HG02588 (cell line): Measurements from ENCODE around the gene ZSCAN5C.
"Not testable (repeated sequence)": the region's sequence is repeated elsewhere in the genome, so short reads cannot be mapped to it uniquely, and the experiment has no call there.

ENCODE experiments used
- ATAC-seq: cut with Tn5 transposase; IDR thresholded peaks from one replicate; pipeline ENCODE4 v1.9.1; 2021; ENCODE audit warnings: mild to moderate bottlenecking, moderate library complexity; ENCODE audit not compliant: unreplicated experiment

ZSCAN5C gene

GRCh38 chr19:56191711-56192110 lies 10.4 kb upstream of the ZSCAN5C start:
- no peak for ATAC-seq

GRCh38 chr19:56193981-56194640 lies 8.0 kb upstream of the ZSCAN5C start:
- no peak for ATAC-seq

DNA sequence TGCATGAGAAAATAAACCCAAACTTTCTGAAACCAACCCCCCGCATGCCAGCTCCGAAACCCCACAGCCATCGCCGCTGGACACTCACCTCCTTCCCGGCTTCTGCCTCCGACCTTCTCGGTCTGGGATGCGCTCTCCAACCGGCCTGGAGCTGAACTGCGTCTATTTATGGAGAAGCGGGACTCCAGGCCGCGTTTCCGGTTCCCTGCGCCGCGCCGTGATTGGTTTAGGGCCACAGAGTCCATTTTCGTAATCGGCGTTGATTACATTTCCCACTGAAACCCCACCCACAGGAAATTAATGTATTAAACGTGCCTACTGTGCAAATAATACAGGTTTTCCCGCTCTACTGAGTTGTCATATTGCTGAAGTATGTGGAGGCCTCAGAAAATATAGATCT lies 4.4 kb upstream of the ZSCAN5C start, which contains the start of gene ZSCAN5B:
TSS of gene ZSCAN5B (minus strand) at position 138 of the 400 bp plus-strand sequence. CDS start 4,731 bp downstream, outside the sequence.
- not testable (repeated sequence) for ATAC-seq

DNA sequence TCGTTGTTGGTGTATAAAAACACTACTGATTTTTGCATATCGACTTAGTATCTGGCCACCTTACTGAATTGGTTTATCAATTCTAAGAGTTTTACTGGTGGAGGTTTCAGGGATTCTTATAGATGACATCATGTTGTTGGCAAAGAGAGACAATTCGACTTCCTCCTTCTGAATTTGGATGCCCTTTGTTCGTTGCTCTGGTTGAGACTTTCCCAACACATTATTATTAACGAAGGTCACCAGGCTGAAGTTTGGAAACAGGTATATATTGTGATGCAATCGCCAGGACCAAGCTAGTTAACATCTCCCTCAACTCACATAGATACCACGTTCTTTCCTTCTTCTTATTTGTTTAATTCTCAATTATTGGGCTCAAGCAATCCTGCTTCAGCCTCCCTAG lies 2.4 kb upstream of the ZSCAN5C start:
- no peak for ATAC-seq

DNA sequence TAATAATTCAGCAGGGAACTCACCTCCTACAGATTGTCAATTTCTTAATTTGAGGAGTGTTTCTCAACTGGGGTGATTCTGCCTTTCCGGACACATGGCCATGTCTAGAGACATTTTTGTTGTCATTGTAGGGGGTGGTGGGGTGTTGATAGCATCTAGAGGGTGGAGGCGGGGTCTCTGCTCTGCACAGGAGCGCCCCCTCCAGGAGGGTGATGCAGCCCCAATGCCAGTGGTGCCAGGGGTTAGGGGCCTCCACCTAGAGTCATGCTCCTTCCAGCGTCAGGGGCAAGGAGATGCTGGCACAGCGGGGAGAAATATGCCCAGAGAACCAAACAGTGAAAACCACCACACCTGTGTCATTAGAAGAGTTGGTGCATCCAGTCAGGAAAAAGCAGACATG lies 5.5 kb downstream of the ZSCAN5C start:
- ATAC-seq: not testable (repeated sequence)

DNA sequence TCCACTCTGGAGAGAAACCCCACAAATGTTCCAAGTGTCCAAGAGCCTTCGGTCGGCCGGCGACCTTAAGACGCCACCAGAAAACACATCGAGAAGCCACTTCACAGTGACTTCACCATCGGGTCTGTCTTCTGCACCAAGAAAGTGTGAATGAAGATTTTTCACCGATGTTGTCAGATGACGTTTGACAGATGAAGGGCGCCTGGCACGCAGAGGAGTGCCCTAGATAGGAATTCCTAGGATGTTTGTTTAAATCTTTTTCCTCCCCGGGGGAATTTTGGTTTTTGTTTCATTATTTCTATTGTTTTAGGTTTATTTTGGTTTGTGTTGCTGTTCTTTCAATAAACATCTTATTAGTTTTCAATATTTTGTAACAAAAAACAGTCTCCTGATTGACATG lies 7.0 kb downstream of the ZSCAN5C start:
- no peak for ATAC-seq

DNA sequence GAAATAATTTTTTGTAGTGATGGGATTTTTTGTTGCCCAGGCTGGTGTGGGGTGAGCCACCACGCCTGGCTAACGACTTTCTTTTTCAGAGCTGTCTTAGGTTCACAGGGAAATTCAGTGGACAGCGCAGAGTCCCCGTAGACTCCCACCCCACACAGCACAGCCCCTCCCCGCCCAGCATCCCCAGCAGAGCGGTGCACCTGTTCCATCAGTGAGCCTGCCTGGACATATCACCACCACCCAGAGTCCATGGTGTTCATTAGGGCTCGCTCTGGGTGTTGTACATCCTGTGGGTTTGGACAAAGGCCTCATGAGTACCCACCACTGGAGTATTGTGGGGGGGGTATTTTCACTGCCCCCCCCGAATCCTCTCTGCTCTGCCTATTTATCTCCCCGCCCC lies 8.0 kb downstream of the ZSCAN5C start:
- ATAC-seq: not testable (repeated sequence)

- ATAC-seq: no peak
Measured at GRCh38 chr19:56211718-56212117, 9.6 kb downstream of the ZSCAN5C start.

DNA sequence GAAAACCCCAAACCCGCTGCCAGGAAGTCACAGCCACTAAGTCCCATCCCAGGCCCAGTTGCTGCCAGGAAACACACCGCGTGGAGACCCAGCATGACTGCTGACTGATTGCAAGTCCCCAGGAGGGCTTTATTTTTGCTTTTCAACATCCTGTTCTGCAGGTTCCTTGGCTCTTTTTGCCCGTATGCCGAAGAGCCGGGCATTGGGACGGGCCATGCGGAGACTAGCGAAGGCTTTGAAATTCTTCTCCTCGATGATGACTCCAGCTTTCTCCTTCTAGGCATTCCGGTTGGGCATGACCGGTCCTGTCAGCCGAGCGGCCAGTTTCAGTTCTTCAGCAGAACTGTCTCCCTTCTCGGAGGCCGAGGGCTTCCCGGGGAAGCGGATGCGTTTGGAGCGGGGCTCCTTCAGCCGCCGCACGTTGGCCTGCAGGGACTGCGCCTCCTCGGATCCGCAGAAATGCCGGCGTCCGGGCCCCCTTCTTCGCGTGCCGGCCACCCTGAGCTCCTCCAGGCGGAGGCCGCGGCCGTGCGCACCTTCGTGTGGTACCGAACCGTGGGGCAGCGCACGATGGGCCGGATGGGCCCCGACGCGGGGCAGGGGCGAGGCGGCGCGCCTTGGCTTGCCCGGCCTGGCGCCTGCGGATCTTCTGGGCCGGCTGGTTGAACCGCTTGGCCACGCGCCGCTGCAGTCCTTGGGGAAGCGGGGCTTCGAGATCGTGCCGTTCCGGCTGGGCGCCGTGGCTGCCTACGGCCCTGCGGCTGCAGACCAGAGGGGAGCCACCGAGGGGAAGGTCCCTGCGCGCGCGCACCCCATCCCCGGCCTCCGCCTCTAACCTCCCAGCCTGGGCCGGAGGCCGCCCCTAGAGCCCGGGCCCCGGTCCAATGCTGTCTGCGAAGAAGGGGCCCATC lies 15.2 kb downstream of the ZSCAN5C start:
- ATAC-seq: no peak

DNA sequence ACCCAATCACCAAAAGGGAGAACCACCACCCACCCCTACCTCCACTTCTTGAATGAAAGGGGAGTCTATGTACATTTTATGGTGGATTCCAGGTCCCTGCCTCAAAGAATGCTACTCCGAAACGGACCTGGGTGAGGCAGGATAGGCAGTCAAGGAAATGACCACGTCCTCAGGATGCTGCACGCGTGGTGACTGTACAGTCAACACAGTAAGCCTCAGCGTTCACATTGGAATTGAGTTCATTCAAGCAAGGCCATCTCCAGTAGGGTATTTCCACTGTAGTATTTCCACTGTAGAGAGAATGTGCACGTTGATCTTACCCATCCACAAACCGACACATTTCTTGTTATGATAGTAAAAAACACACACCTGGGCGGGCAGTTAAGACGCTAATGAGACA lies 16.9 kb downstream of the ZSCAN5C start:
- no peak for ATAC-seq

DNA sequence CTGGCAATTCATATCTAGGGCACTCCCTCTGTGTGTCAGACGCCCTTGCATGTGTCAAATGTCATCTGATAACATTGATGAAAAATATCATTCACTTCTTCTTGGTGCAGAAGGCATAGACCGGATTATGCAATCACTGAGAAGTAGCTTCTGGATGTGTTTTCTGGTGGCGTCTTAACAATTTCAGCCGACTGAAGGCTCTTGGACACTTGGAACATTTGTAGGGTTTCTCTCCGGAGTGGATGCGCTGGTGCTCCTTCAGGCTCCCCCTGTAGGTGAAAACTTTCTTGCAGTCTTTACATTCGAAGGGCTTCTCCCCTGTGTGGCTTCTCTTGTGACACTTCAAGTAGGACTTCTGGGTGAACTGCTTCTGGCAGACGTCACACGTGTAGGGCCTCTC lies 19.4 kb downstream of the ZSCAN5C start:
- not testable (repeated sequence) for ATAC-seq

DNA sequence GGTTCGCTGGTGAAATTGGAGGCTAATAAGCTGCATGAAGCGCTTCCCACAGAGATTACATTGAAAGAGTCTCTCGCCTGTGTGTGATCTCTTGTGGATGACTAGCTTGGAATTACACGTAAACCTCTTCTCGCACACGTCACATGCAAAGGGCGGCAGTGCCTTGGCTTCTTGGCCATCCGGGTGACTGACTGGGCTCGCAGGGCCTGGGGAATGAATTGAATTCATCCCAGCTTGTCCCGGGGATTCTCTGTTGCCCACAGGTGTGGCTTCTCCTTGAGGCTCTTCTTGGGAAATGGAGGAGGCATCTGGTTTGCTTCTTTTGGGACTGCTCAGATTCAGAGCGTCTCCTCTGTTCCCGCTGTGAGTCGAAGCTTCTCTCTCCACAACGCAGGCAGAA lies 19.8 kb downstream of the ZSCAN5C start:
- ATAC-seq: no peak

- ATAC-seq: no peak
Measured at GRCh38 chr19:56222901-56223300, 20.8 kb downstream of the ZSCAN5C start.

- no peak for ATAC-seq
Measured at GRCh38 chr19:56223481-56223880, 21.4 kb downstream of the ZSCAN5C start.

DNA sequence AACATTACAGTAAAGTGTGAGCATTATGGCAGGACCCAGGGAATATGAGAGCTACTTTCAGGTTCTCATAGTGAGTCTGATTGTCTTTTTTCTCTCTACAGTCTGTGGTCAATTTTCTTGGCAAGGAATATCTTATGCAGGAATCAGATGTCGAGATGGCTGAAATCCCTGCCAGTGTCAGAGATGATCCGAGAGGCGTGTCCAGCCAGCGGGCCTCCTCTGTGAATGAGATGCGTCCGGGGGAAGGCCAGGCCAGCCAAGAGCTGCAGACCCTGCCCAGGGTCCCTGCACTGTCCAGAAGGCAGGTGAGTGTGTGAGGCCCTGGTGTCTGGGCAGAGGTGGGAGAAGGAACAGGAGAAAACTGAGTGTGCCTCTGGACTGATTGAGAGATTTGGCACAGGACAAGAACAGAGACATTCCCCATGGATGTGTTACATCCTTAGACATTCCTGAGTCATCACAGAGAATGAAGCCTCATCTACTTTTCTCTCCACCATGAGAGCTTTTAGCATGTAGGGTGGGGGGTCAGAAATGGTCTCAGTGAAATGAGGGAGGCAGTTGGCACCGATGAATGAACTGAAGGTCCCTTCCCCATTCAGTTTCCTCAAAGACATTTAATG lies 43.2 kb downstream of the ZSCAN5C start:
- no peak for ATAC-seq

- not testable (repeated sequence) for ATAC-seq
Measured at GRCh38 chr19:56245764-56246163, 43.7 kb downstream of the ZSCAN5C start.

GRCh38 chr19:56248736-56249338 lies 46.8 kb downstream of the ZSCAN5C start:
- ATAC-seq: not testable (repeated sequence)

DNA sequence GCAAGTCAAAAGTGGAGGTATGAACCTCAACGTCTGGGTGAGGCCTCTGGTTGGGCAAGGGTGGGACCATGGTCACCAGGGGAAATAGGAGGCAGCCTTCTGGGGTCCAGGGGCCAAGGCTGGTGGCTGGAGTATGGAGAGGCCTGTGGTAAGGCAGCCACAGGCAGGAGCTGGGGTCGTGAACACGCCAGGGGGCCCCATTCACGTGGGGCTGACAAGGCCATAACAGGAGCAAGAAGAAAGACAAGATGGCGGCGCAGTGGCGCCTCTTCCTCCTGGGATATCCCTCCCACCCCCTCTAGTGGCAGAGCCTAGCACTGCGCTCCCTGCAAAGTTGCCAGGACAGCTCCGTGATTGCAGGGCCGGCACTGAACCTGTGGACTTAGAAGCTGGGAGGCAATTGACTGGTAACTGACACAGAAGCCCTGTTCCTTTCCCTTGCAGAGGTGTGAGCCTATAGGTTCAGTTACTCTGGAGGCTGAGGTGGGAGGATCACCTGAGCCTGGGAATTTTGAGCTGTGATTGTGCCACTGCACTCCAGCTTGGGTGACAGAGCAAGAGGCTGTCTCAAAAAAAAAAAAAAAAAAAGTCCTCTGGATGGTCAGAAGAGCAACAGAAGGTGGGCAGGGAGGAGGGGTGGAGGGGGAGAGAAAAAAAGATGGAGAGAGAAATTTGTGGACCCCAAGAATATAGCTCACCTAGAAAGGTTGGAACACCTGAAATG lies 50.8 kb downstream of the ZSCAN5C start:
- ATAC-seq: no peak

- ATAC-seq: no peak
Measured at GRCh38 chr19:56253737-56254136, 51.7 kb downstream of the ZSCAN5C start.

DNA sequence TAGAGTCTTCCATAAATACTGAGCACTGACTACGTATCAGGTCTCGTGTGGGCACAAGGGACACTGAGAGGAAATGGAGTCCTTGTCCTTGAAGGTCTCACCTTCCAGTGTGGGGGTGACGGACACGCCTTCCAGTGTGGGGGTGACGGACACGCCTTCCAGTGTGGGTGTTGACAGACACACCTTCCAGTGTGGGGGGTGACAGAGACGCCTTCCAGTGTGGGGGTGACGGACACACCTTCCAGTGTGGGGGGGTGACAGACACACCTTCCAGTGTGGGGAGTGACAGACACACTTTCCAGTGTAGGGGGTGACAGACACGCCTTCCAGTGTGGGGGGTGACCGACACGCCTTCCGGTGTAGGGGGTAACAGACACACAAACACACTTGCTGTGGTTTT lies 56.2 kb downstream of the ZSCAN5C start:
- no peak for ATAC-seq
